Tibial nerve (tissue), 4 donors: ENCODE results near the gene ANXA11.

Source experiments
- CTCF ChIP-seq, 5 experiments: fragments of 200-600 bp in 3 of 5; fragments of 450-650 bp in 2 of 5; sonication (generic) in 3 of 5; IDR thresholded peaks; one replicate each; pipeline ENCODE4 v1.5.1; 2016 to 2019; ENCODE audit warnings: antibody characterized with exemption in 5 of 5, mild to moderate bottlenecking in 3 of 5, moderate library complexity in 2 of 5
- EP300 ChIP-seq, 2 donors: sonication (generic); formaldehyde crosslinking; IDR thresholded peaks; one replicate each; pipeline ENCODE4 v1.6.1; 2017; ENCODE audit warnings: antibody characterized with exemption in 2 of 2, mild to moderate bottlenecking in 1 of 2
- POLR2A ChIP-seq, 2 donors: fragments of 450-650 bp; IDR thresholded peaks; one replicate each; pipeline ENCODE4 v1.6.1; 2017; ENCODE audit warnings: antibody characterized with exemption in 2 of 2, mild to moderate bottlenecking in 2 of 2, moderate library complexity in 2 of 2

GRCh38 chr10:80157561-80157960, 47.8 kb downstream of the ANXA11 start:
- TF ChIP-seq CTCF (IDR thresholded peaks at IDR 0.05) (no peak), POLR2A (IDR thresholded peaks at IDR 0.05) (no peak), EP300 (IDR thresholded peaks at IDR 0.05) (no peak)
